Dermis blood vessel endothelial cell (primary cell): ENCODE results near the gene WWOX. TPM values are rescaled to one million over a fixed set of nuclear protein-coding genes. Genes with fewer than 3 reads are reported as not detected.

Source experiments
- DNase-seq: peaks from one replicate; pipeline ENCODE4 v3.0.0; 2010
- total RNA-seq: library from RNA; depleted of rRNA; stranded (reverse); fragments of >200 nt; gene quantifications from 2 replicates; pipeline ENCODE4 v1.2.3, GENCODE V29; 2014

Gene WWOX
- total RNA-seq, 1 donor from 2014 or later, result 14.5 TPM

- no peak for DNase-seq
Measured at GRCh38 chr16:78982096-78982744, 882.8 kb downstream of the WWOX start.

DNA sequence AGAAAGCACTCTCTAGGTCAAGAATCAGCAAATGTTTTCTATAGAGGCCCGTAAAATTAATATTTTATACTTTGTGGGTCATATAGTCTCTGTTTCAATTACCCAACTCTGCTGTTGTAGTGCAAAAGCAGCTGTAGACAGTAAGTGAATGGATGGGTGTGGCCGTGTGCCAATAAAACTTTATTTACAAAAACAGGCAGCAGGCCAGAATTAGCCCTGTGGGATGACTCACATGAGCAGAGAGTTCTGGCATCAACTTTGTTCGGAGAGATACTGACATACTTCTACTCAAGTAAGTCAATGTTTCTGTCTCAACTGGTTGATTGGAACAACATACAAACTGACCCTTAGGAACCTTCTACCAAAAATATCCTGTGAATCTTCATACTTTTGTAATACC lies 884.9 kb downstream of the WWOX start:
- no peak for DNase-seq

DNA sequence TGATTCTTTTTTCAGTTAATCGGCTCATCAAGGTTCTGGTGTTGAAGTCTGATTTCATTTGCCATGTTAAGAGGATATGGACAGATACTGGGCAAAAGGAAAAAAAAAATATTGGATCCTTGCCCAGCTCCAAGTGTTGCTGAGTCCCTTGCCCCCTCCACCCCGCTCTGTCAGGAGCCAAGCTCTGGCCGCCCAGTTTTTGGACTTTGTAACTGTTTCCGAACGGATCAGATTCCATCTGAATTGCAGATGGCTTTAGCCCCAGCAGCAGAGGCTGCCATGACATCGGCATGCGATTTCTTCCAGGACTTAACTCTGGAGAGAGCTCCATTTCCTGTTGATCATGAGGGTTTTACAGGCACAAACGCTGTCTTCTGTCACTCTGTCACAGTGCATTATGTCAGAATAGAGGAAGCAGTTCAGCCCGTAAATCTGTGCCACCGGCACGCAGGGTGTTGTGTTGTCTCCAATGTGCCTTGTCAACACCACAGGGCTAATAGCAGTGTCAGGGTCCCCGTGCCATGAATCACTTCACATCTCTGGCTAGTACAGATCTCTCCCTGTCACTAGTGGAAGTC lies 885.5 kb downstream of the WWOX start:
- DNase-seq, result no peak

GRCh38 chr16:78985716-78986605 lies 886.5 kb downstream of the WWOX start:
- no peak for DNase-seq

DNA sequence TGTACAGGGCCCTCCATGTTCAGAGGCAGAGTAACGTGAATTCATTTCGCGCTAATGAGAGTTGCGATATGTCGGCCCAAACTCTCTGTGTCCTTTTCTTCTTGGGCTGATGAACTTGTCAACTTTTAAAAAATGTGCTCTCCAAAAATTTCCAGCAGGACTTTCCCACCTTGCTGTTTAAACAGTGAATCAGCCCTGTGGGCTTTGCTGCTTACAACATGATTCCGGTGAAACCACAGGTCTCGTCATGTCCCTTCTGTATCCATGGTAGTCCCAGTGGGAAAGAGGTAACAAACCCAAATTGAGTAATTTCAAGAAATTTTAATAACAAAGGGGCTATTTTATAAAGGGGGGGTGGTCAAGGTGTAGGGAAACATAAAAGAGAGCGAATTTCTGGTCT lies 888.2 kb downstream of the WWOX start:
- DNase-seq, result no peak

DNA sequence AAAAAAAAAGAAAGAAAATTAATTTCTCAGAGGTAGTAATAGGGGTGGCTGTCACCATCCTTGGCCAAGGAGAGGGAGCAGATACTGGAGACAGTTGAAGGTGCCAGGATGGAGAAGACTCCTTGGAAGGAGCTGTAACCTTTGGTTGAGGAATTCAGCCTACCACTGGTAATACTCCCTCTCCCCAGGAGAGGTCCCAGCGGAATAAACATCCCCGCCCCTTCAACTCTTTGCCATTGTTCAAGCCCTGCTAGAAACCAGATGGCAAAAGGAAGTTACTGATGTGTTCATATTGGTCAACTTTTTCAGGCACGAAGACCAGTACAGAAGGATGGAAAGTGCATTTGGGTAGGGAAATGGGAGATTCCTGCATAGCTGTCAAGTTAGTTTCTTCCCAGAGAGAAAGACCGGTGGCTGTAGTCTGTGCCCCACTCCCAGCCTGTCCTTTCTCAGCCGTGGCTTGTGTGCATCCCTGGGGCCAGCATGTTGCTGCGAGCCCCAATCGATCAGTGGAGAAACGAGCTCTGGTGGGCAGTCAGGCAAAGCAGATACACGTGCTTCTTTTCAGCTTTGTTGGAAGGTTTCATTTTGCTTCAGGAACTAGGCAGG lies 889.0 kb downstream of the WWOX start:
- no peak for DNase-seq

DNA sequence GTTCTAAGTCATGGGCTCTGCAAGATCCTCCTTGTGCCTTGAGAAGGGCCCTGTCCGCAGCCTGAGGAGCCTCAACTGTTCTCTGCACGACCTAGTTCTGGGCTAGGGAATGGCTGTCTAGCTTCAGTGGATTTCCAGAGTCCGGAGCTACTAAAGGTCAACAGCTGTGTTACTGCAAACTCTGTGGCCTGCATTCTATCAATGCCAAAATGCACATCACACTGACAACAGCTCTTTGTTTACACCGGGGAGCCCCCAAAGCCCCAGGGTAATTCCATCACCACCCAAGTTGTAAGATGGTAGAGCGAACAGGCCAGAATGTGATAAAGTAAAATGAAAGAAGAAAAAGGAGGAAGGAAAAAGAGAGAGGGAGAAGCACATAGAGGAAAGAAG lies 890.9 kb downstream of the WWOX start:
- no peak for DNase-seq

GRCh38 chr16:78992001-78992400 lies 892.5 kb downstream of the WWOX start:
- DNase-seq, result no peak

DNA sequence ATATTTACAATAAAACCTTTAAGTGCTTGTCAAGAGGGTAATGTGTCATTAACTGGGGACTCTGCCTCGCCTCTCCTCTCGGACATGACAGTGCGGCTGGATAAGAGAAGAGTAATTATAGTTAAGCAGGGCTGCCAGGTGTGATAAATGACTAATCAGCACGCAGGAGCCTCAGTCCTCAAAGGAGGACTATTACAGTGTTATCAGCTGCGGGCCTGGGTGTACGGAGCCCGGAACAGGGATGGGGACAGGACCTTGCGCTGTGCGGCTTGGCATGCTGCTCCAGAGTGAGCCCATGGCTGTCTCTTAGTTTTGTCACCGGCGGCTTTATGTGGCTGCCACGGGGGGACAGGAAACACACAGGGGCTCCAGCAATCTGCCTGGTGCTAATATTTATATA lies 893.9 kb downstream of the WWOX start:
- DNase-seq, result no peak

GRCh38 chr16:78994135-78994745 lies 894.8 kb downstream of the WWOX start:
- DNase-seq, result no peak

DNA sequence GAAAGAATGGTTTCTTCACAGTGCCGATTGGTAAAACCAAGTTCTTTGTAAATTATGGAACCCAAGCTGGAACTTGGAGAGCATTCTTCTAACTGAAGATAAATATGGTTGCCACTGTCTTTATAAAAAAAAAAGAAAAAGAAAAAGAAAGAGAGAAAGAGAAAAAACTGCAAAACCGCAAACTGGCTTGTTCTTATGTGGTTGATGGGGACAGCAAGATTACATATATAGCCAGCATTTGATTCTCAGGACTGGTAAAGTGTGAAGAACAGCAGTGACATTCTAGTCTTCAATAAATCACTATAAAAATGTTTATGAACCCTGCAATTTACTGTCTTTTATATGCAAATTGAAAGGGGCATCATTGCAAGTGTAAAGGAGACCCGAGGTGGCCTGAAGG lies 896.0 kb downstream of the WWOX start:
- DNase-seq, result no peak

DNA sequence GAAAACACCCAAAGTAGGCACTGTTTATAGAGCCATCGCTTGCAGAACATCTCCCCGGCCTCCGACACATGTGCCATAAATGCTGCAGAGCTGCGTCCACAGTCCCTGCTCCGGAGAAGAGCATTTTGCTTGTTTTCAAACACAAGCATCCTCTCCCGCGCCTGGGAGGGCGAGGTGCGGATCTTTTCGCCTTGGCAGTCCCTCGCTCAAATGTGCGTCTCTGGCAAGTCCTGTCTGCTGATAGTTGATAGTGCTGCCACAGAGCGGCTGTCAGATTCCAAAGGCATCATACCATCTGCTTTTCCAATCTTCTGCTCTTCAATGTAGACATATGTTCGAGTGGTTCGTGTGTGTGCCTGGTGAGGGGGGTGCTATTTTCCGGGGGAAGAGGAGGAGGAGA lies 897.3 kb downstream of the WWOX start:
- DNase-seq, result no peak

- no peak for DNase-seq
Measured at GRCh38 chr16:78998879-78999278, 899.4 kb downstream of the WWOX start.

GRCh38 chr16:79001156-79001967 lies 901.9 kb downstream of the WWOX start:
- no peak for DNase-seq

GRCh38 chr16:79003026-79003609 lies 903.7 kb downstream of the WWOX start:
- DNase-seq, result no peak

GRCh38 chr16:79004309-79004708 lies 904.9 kb downstream of the WWOX start:
- DNase-seq, result no peak

DNA sequence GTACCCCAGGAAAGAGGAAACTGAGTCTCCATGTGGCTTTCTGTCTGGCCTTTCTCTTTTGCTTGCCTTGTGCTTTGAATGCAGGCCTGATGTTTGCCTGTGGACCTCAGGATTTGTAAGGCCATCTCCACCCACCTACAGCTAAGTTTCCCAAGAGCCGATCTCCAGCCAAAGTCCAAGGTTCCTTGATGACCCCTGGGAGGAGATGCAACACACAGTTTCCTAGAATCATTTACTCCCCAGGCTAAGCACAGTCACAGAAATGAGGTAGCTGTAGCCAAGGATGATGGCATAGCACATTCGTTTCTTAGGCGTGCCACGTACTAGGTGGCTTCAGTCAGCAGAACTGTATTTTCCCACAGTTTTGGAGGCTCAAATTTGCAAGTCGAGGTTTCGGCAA lies 905.6 kb downstream of the WWOX start:
- DNase-seq, result no peak

- no peak for DNase-seq
Measured at GRCh38 chr16:79006206-79006605, 906.8 kb downstream of the WWOX start.

GRCh38 chr16:79006765-79007164 lies 907.3 kb downstream of the WWOX start:
- no peak for DNase-seq

- no peak for DNase-seq
Measured at GRCh38 chr16:79007614-79008013, 908.2 kb downstream of the WWOX start.

DNA sequence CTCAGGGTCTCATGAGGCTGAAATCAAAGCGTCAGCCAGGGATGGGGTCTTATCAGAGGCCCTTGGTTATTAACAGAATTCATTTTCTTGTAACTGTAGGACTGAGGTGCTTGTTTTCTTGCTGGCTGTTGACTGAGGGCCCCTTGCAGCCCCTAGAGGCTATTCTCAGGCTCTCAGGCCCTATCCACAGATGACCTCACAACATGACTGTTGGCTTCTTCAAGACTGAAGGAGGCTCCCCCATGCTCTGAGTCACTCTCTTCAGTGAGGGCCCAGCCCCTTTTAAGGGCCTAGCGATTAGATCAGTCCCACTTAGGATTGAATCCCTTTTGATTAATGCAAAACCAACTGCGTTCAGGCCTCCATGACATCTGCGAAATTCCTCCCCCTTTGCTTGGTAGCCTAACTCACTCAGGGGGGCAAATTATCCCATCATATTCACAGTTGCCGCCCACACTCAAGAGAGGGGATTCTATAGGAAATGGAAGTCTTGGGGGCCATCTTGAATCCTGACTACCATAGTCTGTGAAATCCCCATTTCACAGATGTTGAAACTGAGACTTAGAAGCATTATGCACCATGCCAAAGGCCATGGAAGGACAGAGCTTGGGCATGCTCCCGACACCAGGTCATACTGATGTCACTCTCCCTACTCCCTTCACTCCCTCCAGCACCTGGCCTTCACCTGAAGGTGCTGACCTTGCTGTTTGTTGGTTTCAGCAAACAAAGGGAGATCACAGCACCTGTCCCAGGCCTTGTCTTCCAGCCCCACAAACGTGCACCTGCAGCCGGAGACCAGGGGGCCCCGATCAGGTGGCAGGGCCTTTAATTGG lies 908.8 kb downstream of the WWOX start:
- no peak for DNase-seq
